ENCODE data around the gene CLNK. TPM values are rescaled to one million over a fixed set of nuclear protein-coding genes. Genes with fewer than 3 reads are reported as not detected.

CLNK gene
- total RNA-seq, 1 donor from 2014 or later = not detected

DNA sequence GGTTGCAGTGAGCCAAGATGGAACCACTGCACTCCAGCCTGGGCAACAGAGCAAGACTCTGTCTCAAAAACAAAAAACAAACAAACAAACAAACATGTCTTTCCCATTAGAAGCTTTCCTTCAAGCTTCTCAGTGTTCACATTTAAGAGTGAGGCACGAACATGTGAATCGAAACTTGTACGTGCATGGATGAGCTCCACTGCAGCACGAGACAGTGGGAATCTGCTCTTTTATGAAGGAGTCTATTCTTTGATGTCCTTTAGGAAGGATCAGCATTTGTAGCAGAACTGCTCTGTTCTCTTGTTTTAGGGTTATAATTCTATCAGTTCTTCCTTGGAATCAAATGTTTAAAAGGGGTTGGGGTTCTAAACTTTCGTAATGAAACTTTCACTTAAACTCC is 204.0 kb downstream of the CLNK start:
- no peaks in the 10 kb centered on the region for H3K4me1 ChIP-seq
- no peaks in the 10 kb centered on the region for H3K9me3 ChIP-seq (replicated peaks)
- no peaks in the 10 kb centered on the region for H3K36me3 ChIP-seq
- DNase-seq = no peak
- intact Hi-C loops (cut with micrococcal nuclease) = no loop called here
- H3K27me3 ChIP-seq (ENCODE audit: low read depth) = peaks cover 4% of the 10 kb centered on the region
- no peak overlapping the region for H3K4me3 ChIP-seq
- TF ChIP-seq, protein P1, sequence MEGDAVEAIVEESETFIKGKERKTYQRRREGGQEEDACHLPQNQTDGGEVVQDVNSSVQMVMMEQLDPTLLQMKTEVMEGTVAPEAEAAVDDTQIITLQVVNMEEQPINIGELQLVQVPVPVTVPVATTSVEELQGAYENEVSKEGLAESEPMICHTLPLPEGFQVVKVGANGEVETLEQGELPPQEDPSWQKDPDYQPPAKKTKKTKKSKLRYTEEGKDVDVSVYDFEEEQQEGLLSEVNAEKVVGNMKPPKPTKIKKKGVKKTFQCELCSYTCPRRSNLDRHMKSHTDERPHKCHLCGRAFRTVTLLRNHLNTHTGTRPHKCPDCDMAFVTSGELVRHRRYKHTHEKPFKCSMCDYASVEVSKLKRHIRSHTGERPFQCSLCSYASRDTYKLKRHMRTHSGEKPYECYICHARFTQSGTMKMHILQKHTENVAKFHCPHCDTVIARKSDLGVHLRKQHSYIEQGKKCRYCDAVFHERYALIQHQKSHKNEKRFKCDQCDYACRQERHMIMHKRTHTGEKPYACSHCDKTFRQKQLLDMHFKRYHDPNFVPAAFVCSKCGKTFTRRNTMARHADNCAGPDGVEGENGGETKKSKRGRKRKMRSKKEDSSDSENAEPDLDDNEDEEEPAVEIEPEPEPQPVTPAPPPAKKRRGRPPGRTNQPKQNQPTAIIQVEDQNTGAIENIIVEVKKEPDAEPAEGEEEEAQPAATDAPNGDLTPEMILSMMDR (IDR thresholded peaks at IDR 0.05; ENCODE audit: borderline replicate concordance) = no peak
- no peak overlapping the region for H3K27ac ChIP-seq (replicated peaks)

DNA sequence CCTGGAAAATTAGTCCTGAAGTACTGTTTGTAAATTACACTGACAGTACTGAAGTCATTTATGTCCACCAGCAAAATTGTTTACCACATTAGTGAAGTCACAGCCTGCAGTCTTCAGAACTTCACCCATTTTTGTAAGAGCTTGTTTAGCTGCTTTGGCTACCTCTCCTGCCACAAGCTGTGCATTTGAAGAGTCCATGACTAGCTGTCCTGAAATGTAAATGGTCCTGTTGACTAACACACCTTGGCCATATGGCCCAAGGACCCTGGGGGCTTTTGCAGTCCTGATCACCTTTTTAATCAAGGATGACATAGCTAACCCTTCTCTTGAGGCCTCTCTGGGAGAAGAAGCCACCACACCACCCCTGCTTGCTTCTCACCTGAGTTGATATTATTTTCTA is 205.9 kb downstream of the CLNK start:
- Histone ChIP-seq H3K36me3 (no peaks in the 10 kb centered on the region), H3K4me3 (no peak overlapping the region), H3K27me3 (ENCODE audit: low read depth) (peaks cover 4% of the 10 kb centered on the region), H3K9me3 (replicated peaks) (no peaks in the 10 kb centered on the region), H3K4me1 (no peaks in the 10 kb centered on the region), H3K27ac (replicated peaks) (no peak overlapping the region)
- TF ChIP-seq, protein P1 (IDR thresholded peaks at IDR 0.05; ENCODE audit: borderline replicate concordance) = no peak
- no peak for DNase-seq
- intact Hi-C loops (cut with micrococcal nuclease) = no loop called here

DNA sequence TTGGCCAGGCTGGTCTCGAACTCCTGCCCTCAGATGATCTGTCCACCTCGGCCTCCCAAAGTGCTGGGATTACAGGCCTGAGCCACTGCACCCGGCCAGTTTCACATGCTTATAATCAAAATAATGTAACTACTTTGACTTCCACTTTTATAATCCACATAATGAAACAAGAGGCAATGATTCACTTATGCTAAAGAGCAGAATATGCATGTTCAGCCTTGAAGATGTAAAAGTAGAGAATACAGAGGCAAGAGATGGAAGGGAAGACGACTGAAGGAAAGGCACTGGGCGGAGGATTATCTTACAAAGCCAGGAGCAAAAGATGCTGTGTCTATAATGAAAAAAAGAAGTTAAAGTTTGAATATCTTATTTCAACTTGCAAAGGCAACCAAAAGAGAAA is 214.1 kb downstream of the CLNK start:
- TF ChIP-seq, protein P1 (IDR thresholded peaks at IDR 0.05; ENCODE audit: borderline replicate concordance) = no peak
- Histone ChIP-seq H3K4me3 (no peak overlapping the region), H3K9me3 (replicated peaks) (no peaks in the 10 kb centered on the region), H3K27ac (replicated peaks) (no peak overlapping the region), H3K4me1 (no peaks in the 10 kb centered on the region), H3K36me3 (no peaks in the 10 kb centered on the region), H3K27me3 (ENCODE audit: low read depth) (no peaks in the 10 kb centered on the region)
- DNase-seq = no peak
- intact Hi-C loops (cut with micrococcal nuclease) = no loop called here

DNA sequence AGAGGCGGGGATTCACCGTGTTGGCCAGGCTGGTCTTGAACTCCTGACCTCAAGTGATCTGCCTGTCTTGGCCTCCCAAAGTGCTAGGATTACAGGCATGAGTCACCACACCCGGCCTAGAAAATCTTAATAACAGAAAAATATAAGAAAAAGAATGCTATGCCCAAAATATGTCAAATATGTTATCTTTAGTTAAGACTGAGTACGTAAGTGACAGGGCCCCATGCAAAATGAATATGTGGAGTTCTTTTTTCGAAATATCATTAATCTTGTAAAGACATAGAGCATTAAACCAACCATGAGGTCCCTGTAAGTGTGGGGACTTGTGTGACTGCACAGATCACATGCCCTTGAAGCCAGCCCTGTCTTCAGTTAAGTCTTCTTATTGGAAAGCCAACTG is 218.4 kb downstream of the CLNK start:
- Histone ChIP-seq H3K9me3 (replicated peaks) (no peaks in the 10 kb centered on the region), H3K36me3 (no peaks in the 10 kb centered on the region), H3K4me1 (peaks cover 8% of the 10 kb centered on the region), H3K27ac (replicated peaks) (no peak overlapping the region), H3K4me3 (no peak overlapping the region), H3K27me3 (ENCODE audit: low read depth) (peaks cover 43% of the 10 kb centered on the region)
- intact Hi-C loops (cut with micrococcal nuclease) = no loop called here
- DNase-seq = no peak
- TF ChIP-seq, protein P1 (IDR thresholded peaks at IDR 0.05; ENCODE audit: borderline replicate concordance) = no peak

DNA sequence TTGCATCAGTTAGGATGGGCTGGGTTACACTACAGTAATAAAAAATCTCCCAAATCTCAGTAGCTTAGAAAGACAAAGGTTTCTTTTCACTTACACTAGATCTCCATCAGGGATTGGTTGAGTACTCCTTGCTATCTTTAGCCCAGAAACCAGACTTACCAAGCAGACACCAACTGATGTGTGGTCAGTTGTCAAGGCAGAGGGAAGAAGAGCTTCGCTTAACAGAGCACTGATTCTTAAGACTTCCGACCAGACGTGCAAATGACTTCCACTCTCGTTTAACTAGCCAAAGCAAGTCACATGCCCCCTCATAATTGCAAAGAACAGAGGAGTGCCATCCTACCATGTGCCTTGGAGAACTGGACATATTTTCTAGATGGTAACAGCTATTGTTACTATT is 221.7 kb downstream of the CLNK start:
- peaks cover 62% of the 10 kb centered on the region for H3K27me3 ChIP-seq (ENCODE audit: low read depth)
- no peak for DNase-seq
- TF ChIP-seq, protein P1 (IDR thresholded peaks at IDR 0.05; ENCODE audit: borderline replicate concordance) = no peak
- no peaks in the 10 kb centered on the region for H3K36me3 ChIP-seq
- no peak overlapping the region for H3K27ac ChIP-seq (replicated peaks)
- intact Hi-C loops (cut with micrococcal nuclease) = no loop called here
- H3K9me3 ChIP-seq (replicated peaks) = no peaks in the 10 kb centered on the region
- H3K4me1 ChIP-seq = peaks cover 11% of the 10 kb centered on the region
- H3K4me3 ChIP-seq = no peak overlapping the region

Data from left ventricle myocardium inferior (tissue), 1 donor.